GM18507 (cell line): ENCODE results near the gene IKZF3.

Experiments used
- DNase-seq: peaks from one replicate; pipeline ENCODE4 v3.0.0; 2011; ENCODE audit warnings: low read depth; ENCODE audit not compliant: insufficient read length; ENCODE audit errors: extremely low spot score
- FAIRE-seq: peaks from 2 replicates; lab custom pipeline; 2011; peaks lifted over from hg19 to GRCh38; lab: Jason Lieb, UNC

IKZF3 gene

GRCh38 chr17:39791111-39791992, 72.8 kb downstream of the IKZF3 start:
- DNase-seq (no peak), FAIRE-seq (peak; percentile 60)

GRCh38 chr17:39787743-39788484, 76.2 kb downstream of the IKZF3 start:
- FAIRE-seq (no peak), DNase-seq (no peak)

- peak; percentile 12 for FAIRE-seq
Measured at GRCh38 chr17:39787041-39787440, 77.1 kb downstream of the IKZF3 start.

GRCh38 chr17:39782980-39783379, 81.1 kb downstream of the IKZF3 start:
- DNase-seq (no peak), FAIRE-seq (no peak)

More at GRCh38 chr17:39787041-39787440, 77.1 kb downstream of the IKZF3 start:
- no peak for DNase-seq

GRCh38 chr17:39782481-39782880, 81.6 kb downstream of the IKZF3 start:
- DNase-seq (no peak), FAIRE-seq (peak; percentile 18)

- DNase-seq = no peak
- FAIRE-seq = peak; percentile 35
Measured at GRCh38 chr17:39781861-39782213, 82.3 kb downstream of the IKZF3 start.

- DNase-seq (no peak), FAIRE-seq (peak; percentile 62)
Measured at GRCh38 chr17:39781031-39781860, 82.9 kb downstream of the IKZF3 start.

- FAIRE-seq = peak; percentile 95
- DNase-seq = no peak
Measured at GRCh38 chr17:39777534-39778365, 86.4 kb downstream of the IKZF3 start.

- DNase-seq = no peak
- FAIRE-seq = peak; percentile 80
Measured at GRCh38 chr17:39776252-39776651, 87.9 kb downstream of the IKZF3 start.

- peak; percentile 92 for FAIRE-seq
- DNase-seq = no peak
Measured at GRCh38 chr17:39775031-39775430, 89.1 kb downstream of the IKZF3 start.

GRCh38 chr17:39774047-39774446, 90.1 kb downstream of the IKZF3 start:
- DNase-seq = no peak
- FAIRE-seq = no peak

- peak; percentile 84 for FAIRE-seq
- no peak for DNase-seq
Measured at GRCh38 chr17:39772987-39773934, 90.9 kb downstream of the IKZF3 start.

- peak; percentile 64 for FAIRE-seq
Measured at GRCh38 chr17:39772415-39772814, 91.7 kb downstream of the IKZF3 start.

GRCh38 chr17:39769974-39770587, 94.0 kb downstream of the IKZF3 start:
- DNase-seq (no peak), FAIRE-seq (peak; percentile 95)

More at GRCh38 chr17:39772415-39772814, 91.7 kb downstream of the IKZF3 start:
- no peak for DNase-seq

GRCh38 chr17:39767147-39767546, 97.0 kb downstream of the IKZF3 start:
- DNase-seq = no peak
- FAIRE-seq = peak; percentile 87

GRCh38 chr17:39765766-39766165, 98.3 kb downstream of the IKZF3 start:
- FAIRE-seq (no peak), DNase-seq (no peak)

GRCh38 chr17:39765175-39765574, 98.9 kb downstream of the IKZF3 start:
- DNase-seq = no peak
- FAIRE-seq = no peak
